ENCODE data around the gene UNK. TPM values are rescaled to one million over a fixed set of nuclear protein-coding genes. Genes with fewer than 3 reads are reported as not detected.

UNK gene
- total and polyA plus RNA-seq, 2 experiments from 2014 or later = 22.3 to 26.7 TPM

- no peaks in the 10 kb centered on the region for H3K27me3 ChIP-seq
- 90% methylated on average over 23 of the region's 23 CpGs for WGBS (ENCODE audit: low lambda C conversion rate, missing lambda C conversion rate)
- no peaks in the 10 kb centered on the region for H3K36me3 ChIP-seq (replicated peaks; ENCODE audit: insufficient read depth, low read depth)
- H2AFZ ChIP-seq = no peak overlapping the region
- H3K79me2 ChIP-seq = no peaks in the 10 kb centered on the region
- H3K9me3 ChIP-seq (ENCODE audit: low read depth) = no peaks in the 10 kb centered on the region
- TF ChIP-seq EZH2 (IDR thresholded peaks at IDR 0.05; ENCODE audit: borderline replicate concordance) (no peak), EZH2phosphoT487 (IDR thresholded peaks at IDR 0.05; ENCODE audit: low read depth, severe bottlenecking, unreplicated experiment) (no peak), CTCF (IDR thresholded peaks at IDR 0.05; ENCODE audit: poor library complexity) (no peak)
- no peak overlapping the region for H3K27ac ChIP-seq
- no peak for DNase-seq (ENCODE audit: low spot score)
- H3K9me2 ChIP-seq (replicated peaks; ENCODE audit: insufficient read depth) = no peaks in the 10 kb centered on the region
- H3K4me3 ChIP-seq = no peak overlapping the region
- no peak overlapping the region for H3K4me2 ChIP-seq
- no peaks in the 10 kb centered on the region for H4K20me1 ChIP-seq (ENCODE audit: insufficient read depth, poor library complexity, severe bottlenecking)
- peaks cover 14% of the 10 kb centered on the region for H3K4me1 ChIP-seq (ENCODE audit: insufficient read depth)
Measured at GRCh38 chr17:75750661-75751423, 33.8 kb upstream of the UNK start.

- DNase-seq (ENCODE audit: low spot score) = no peak
- Histone ChIP-seq H3K27ac (no peak overlapping the region), H3K9me2 (replicated peaks; ENCODE audit: insufficient read depth) (no peaks in the 10 kb centered on the region), H3K79me2 (no peaks in the 10 kb centered on the region), H3K9me3 (ENCODE audit: low read depth) (no peaks in the 10 kb centered on the region), H4K20me1 (ENCODE audit: insufficient read depth, poor library complexity, severe bottlenecking) (no peaks in the 10 kb centered on the region), H2AFZ (no peak overlapping the region), H3K27me3 (no peaks in the 10 kb centered on the region), H3K4me3 (no peak overlapping the region), H3K4me1 (ENCODE audit: insufficient read depth) (peaks cover 14% of the 10 kb centered on the region), H3K36me3 (replicated peaks; ENCODE audit: insufficient read depth, low read depth) (no peaks in the 10 kb centered on the region), H3K4me2 (no peak overlapping the region)
- WGBS (ENCODE audit: low lambda C conversion rate, missing lambda C conversion rate) = 90% methylated on average over 23 of the region's 24 CpGs
- TF ChIP-seq CTCF (IDR thresholded peaks at IDR 0.05; ENCODE audit: poor library complexity) (no peak), EZH2phosphoT487 (IDR thresholded peaks at IDR 0.05; ENCODE audit: low read depth, severe bottlenecking, unreplicated experiment) (no peak), EZH2 (IDR thresholded peaks at IDR 0.05; ENCODE audit: borderline replicate concordance) (no peak)
Measured at GRCh38 chr17:75751676-75752404, 32.8 kb upstream of the UNK start.

- 92% methylated on average over 7 of the region's 10 CpGs for WGBS (ENCODE audit: low lambda C conversion rate, missing lambda C conversion rate)
- no peak for TF ChIP-seq CTCF (IDR thresholded peaks at IDR 0.05; ENCODE audit: poor library complexity)
- TF ChIP-seq EZH2phosphoT487 (IDR thresholded peaks at IDR 0.05; ENCODE audit: low read depth, severe bottlenecking, unreplicated experiment) = no peak
- no peak for TF ChIP-seq EZH2 (IDR thresholded peaks at IDR 0.05; ENCODE audit: borderline replicate concordance)
- H3K4me3 ChIP-seq = no peak overlapping the region
- no peak for DNase-seq (ENCODE audit: low spot score)
- peaks cover 14% of the 10 kb centered on the region for H3K4me1 ChIP-seq (ENCODE audit: insufficient read depth)
- no peaks in the 10 kb centered on the region for H3K27me3 ChIP-seq
- H3K79me2 ChIP-seq = no peaks in the 10 kb centered on the region
- H2AFZ ChIP-seq = no peak overlapping the region
- no peaks in the 10 kb centered on the region for H4K20me1 ChIP-seq (ENCODE audit: insufficient read depth, poor library complexity, severe bottlenecking)
- no peaks in the 10 kb centered on the region for H3K9me2 ChIP-seq (replicated peaks; ENCODE audit: insufficient read depth)
- no peaks in the 10 kb centered on the region for H3K9me3 ChIP-seq (ENCODE audit: low read depth)
- no peak overlapping the region for H3K27ac ChIP-seq
- no peaks in the 10 kb centered on the region for H3K36me3 ChIP-seq (replicated peaks; ENCODE audit: insufficient read depth, low read depth)
- no peak overlapping the region for H3K4me2 ChIP-seq
Measured at GRCh38 chr17:75752405-75752709, 32.2 kb upstream of the UNK start.
